Smooth muscle cell (in vitro differentiated cells): ENCODE data around the gene HACD2. TPM values are rescaled to one million over a fixed set of nuclear protein-coding genes. Genes with fewer than 3 reads are reported as not detected.

Experiments used
- DNase-seq: peaks from one replicate; lab custom pipeline; 2025; ENCODE audit not compliant: unreplicated experiment; lab: John Stamatoyannopoulos, UW
- H2AFZ ChIP-seq: fragments of 200-600 bp; sonication (generic); 2 replicates; pipeline ENCODE4 v1.6.0; 2016; ENCODE audit warnings: antibody characterized with exemption, low read depth, mild to moderate bottlenecking
- H3F3A ChIP-seq: fragments of 200-600 bp; sonication (generic); 2 replicates; pipeline ENCODE4 v1.6.0; 2017; ENCODE audit warnings: antibody characterized with exemption, low read depth
- H3K27ac ChIP-seq: fragments of 200-600 bp; sonication (generic); 2 replicates; pipeline ENCODE4 v1.5.1; 2016; ENCODE audit warnings: low read depth, mild to moderate bottlenecking
- H3K27me3 ChIP-seq: fragments of 200-600 bp; sonication (generic); 2 replicates; pipeline ENCODE4 v1.6.1; 2016; ENCODE audit warnings: low read depth, mild to moderate bottlenecking
- H3K36me3 ChIP-seq: fragments of 200-600 bp; sonication (generic); 2 replicates; pipeline ENCODE4 v1.5.1; 2016; ENCODE audit warnings: low read depth
- H3K4me1 ChIP-seq: fragments of 200-600 bp; sonication (generic); 2 replicates; pipeline ENCODE4 v1.5.1; 2016; ENCODE audit warnings: low read depth
- H3K4me2 ChIP-seq: fragments of 200-600 bp; sonication (generic); 2 replicates; pipeline ENCODE4 v1.6.0; 2016; ENCODE audit warnings: mild to moderate bottlenecking
- H3K4me3 ChIP-seq: fragments of 200-600 bp; sonication (generic); 2 replicates; pipeline ENCODE4 v1.5.1; 2016; ENCODE audit warnings: mild to moderate bottlenecking
- H3K79me2 ChIP-seq: fragments of 200-600 bp; sonication (generic); 2 replicates; pipeline ENCODE4 v1.6.0; 2016; ENCODE audit warnings: low read depth, mild to moderate bottlenecking
- H3K9ac ChIP-seq: fragments of 200-600 bp; sonication (generic); 2 replicates; pipeline ENCODE4 v1.6.0; 2016; ENCODE audit warnings: low read depth
- H3K9me3 ChIP-seq: fragments of 200-600 bp; sonication (generic); replicated peaks from 2 replicates; pipeline ENCODE4 v1.5.1; 2016; ENCODE audit warnings: low read depth
- H4K20me1 ChIP-seq: fragments of 200-600 bp; sonication (generic); 2 replicates; pipeline ENCODE4 v1.6.0; 2016; ENCODE audit warnings: low read depth
- WGBS: methylation state at CpG from one replicate; pipeline ENCODE4 v1.1.7; 2016; ENCODE audit warnings: low lambda C conversion rate; 5-methylcytosine and 5-hydroxymethylcytosine counted together
- polyA plus RNA-seq: library from polyadenylated mRNA; unstranded; fragments of >200 nt; fragmentation: Nextera tagmentation; extraction: Ambion mirVana; gene quantifications from 2 replicates; pipeline ENCODE4 v1.2.1, GENCODE V29; 2016
- total RNA-seq: library from RNA; depleted of rRNA; stranded (reverse); fragments of >200 nt; gene quantifications from 2 replicates; pipeline ENCODE4 v1.2.3, GENCODE V29; 2014
- TF ChIP-seq, protein P1 (sequence below): fragments of 200-600 bp; sonication (generic); IDR thresholded peaks from 2 replicates; pipeline ENCODE4 v1.5.1; 2017; ENCODE audit warnings: borderline replicate concordance, mild to moderate bottlenecking, antibody characterized with exemption; ENCODE audit not compliant: insufficient read depth, poor library complexity, severe bottlenecking

The HACD2 gene
- total and polyA plus RNA-seq, 2 experiments from 2014 or later, result 9.5 to 28.3 TPM

DNA sequence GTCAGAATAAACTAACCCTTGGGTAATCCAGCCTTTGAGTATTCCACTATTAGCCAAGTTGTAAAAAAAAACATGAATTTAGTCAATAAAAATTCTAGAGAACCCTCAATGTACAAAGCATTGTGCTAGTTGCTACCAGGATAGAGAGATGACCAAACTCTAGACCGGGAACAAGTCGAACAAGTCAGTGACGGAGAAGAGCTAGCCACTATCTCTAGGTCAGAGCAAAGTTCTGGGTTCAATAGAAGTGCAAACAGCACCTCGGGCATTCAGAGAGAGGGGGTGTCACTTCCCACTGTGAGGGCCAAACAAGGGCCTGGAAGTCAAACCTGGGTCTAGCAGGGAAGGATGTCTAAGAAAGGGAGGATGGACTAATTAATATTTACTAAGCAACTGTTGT, 133.7 kb downstream of the HACD2 start:
- WGBS, result 80% methylated on average over 4 of the region's 4 CpGs
- TF ChIP-seq, protein P1, sequence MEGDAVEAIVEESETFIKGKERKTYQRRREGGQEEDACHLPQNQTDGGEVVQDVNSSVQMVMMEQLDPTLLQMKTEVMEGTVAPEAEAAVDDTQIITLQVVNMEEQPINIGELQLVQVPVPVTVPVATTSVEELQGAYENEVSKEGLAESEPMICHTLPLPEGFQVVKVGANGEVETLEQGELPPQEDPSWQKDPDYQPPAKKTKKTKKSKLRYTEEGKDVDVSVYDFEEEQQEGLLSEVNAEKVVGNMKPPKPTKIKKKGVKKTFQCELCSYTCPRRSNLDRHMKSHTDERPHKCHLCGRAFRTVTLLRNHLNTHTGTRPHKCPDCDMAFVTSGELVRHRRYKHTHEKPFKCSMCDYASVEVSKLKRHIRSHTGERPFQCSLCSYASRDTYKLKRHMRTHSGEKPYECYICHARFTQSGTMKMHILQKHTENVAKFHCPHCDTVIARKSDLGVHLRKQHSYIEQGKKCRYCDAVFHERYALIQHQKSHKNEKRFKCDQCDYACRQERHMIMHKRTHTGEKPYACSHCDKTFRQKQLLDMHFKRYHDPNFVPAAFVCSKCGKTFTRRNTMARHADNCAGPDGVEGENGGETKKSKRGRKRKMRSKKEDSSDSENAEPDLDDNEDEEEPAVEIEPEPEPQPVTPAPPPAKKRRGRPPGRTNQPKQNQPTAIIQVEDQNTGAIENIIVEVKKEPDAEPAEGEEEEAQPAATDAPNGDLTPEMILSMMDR, result no peak
- no peak for DNase-seq
- no peaks in the 10 kb centered on the region for H3F3A ChIP-seq
- no peak overlapping the region for H3K4me3 ChIP-seq
- no peak overlapping the region for H3K27ac ChIP-seq
- H2AFZ ChIP-seq, result no peak overlapping the region
- no peaks in the 10 kb centered on the region for H3K4me1 ChIP-seq
- peaks cover 94% of the 10 kb centered on the region for H3K27me3 ChIP-seq
- no peaks in the 10 kb centered on the region for H3K36me3 ChIP-seq
- no peaks in the 10 kb centered on the region for H3K79me2 ChIP-seq
- H3K9ac ChIP-seq, result no peak overlapping the region
- no peaks in the 10 kb centered on the region for H3K9me3 ChIP-seq
- no peaks in the 10 kb centered on the region for H4K20me1 ChIP-seq
- H3K4me2 ChIP-seq, result no peak overlapping the region

DNA sequence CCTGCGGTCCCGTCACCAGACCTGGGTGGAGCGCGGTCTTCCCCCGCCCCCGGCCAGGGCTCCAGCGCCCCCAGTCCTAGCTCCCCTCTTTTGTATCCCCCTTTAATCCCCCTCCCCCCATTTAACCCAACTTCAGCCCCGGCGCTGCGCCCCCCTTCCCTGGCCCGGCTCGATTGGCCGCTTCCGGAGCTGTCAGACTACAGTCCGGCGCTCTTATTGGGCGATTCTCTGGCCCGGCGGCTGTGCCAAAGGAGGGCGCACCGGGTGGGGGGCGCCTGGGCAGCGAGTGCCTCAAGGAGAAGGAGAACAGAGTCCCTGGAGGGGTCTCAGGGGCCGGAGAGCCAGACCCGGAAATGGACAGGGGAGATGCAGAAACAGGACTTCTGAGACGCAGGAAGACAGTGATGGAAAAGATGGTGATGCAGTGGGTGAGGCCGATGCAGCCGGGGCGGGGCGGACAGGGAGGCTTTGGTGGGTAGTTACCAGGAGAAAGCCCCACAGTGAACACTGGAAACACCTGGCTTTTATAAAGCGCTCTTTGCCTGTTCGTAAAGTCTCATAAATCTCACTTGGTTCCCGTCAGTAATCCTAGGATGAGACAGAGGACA, 134.8 kb downstream of the HACD2 start:
- Histone ChIP-seq H3K36me3 (no peaks in the 10 kb centered on the region), H3K79me2 (no peaks in the 10 kb centered on the region), H3K9me3 (no peaks in the 10 kb centered on the region), H3K4me3 (peak overlapping the region; percentile 68), H3K27me3 (peaks cover 94% of the 10 kb centered on the region), H3K4me2 (peak overlapping the region; percentile 98), H2AFZ (peak overlapping the region; percentile 77), H3F3A (no peaks in the 10 kb centered on the region), H3K27ac (no peak overlapping the region), H3K4me1 (no peaks in the 10 kb centered on the region), H4K20me1 (no peaks in the 10 kb centered on the region), H3K9ac (no peak overlapping the region)
- DNase-seq, result no peak
- TF ChIP-seq, protein P1, result no peak
- WGBS, result 12% methylated on average over 27 of the region's 33 CpGs

DNA sequence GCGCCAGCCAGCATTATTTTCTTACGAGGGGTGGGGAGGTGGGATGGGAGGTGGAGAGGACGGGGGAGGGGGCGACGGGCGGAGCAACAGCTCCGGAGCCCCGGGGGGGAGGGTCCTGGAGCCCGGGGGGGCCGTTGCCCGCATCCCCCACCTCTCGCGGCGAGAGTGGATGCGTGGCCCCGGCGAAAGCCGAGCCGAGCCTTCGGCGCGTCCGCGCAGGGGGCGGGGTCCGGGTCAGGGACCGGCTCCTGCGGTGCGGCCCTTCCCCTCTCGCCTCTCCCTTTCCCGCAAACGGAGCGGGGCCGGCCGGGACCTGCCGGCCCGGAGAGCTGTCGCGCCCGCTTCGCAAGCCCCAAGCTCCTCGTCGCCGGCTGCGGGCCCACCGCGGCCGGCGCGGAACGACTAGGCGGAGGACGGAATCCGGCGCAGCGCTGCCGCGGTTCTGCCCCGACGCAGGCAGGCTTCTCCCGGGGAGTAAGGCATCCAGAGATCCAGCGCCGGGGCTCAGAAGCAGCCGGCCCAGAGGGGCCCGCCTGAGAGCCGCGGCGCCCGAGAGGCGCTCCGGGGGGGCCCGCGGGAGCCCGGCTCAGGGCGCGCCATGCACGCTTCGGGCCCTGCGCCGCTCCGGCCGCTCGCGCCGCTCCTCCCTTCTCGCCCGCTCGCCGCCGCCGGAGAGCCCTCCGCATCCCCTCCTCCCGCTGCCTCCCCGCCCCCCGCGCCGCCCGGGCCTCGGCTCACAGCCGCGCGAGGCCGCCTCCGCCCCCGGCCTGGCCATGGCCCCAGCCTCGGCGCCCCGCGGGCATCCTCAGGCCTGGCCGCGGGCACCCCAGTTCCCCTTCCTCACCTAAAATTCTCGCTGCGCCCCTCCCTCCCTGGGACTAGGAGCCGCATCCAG, 135.5 kb downstream of the HACD2 start:
- no peaks in the 10 kb centered on the region for H3K9me3 ChIP-seq
- H3K9ac ChIP-seq, result no peak overlapping the region
- 1% methylated on average over 34 of the region's 114 CpGs for WGBS
- H3F3A ChIP-seq, result no peaks in the 10 kb centered on the region
- TF ChIP-seq, protein P1, result no peak
- no peaks in the 10 kb centered on the region for H3K4me1 ChIP-seq
- H2AFZ ChIP-seq, result peak overlapping the region; percentile 85
- H3K79me2 ChIP-seq, result no peaks in the 10 kb centered on the region
- H3K27ac ChIP-seq, result no peak overlapping the region
- DNase-seq, result no peak
- H3K27me3 ChIP-seq, result peaks cover 95% of the 10 kb centered on the region
- H4K20me1 ChIP-seq, result no peaks in the 10 kb centered on the region
- H3K4me2 ChIP-seq, result peak overlapping the region; percentile 98
- no peaks in the 10 kb centered on the region for H3K36me3 ChIP-seq
- H3K4me3 ChIP-seq, result peak overlapping the region; percentile 68
